Sigmoid colon (tissue), 4 donors: ENCODE results near the gene IL23R.

Experiments used
- CTCF ChIP-seq, 4 experiments: fragments of 450-650 bp in 3 of 4; fragments of 200-600 bp in 1 of 4; IDR thresholded peaks; one replicate each; pipeline ENCODE4 v1.5.1; 2016 to 2019; ENCODE audit warnings: antibody characterized with exemption in 4 of 4, mild to moderate bottlenecking in 3 of 4, moderate library complexity in 2 of 4
- EP300 ChIP-seq, 4 donors: sonication (generic); formaldehyde crosslinking; IDR thresholded peaks; one replicate each; pipeline ENCODE4 v1.6.1; 2017; ENCODE audit warnings: antibody characterized with exemption in 4 of 4
- POLR2A ChIP-seq, 2 donors: fragments of 450-650 bp; IDR thresholded peaks; one replicate each; pipeline ENCODE4 v1.6.1; 2016; ENCODE audit warnings: antibody characterized with exemption in 2 of 2, mild to moderate bottlenecking in 2 of 2, moderate library complexity in 2 of 2
- POLR2AphosphoS5 ChIP-seq, 4 donors: sonication (generic); formaldehyde crosslinking; IDR thresholded peaks; one replicate each; pipeline ENCODE4 v1.6.1; 2017; ENCODE audit warnings: antibody characterized with exemption in 4 of 4

GRCh38 chr1:67239738-67240137 lies 73.5 kb downstream of the IL23R start:
- TF ChIP-seq POLR2AphosphoS5 (IDR thresholded peaks at IDR 0.05) (no peak), EP300 (IDR thresholded peaks at IDR 0.05) (no peak), CTCF (IDR thresholded peaks at IDR 0.05) (no peak), POLR2A (IDR thresholded peaks at IDR 0.05) (no peak)
